GM21367 (cell line): ENCODE measurements around the gene CPNE6.

Experiments
- ATAC-seq: cut with Tn5 transposase; IDR thresholded peaks from one replicate; pipeline ENCODE4 v1.9.1; 2021; ENCODE audit not compliant: unreplicated experiment

Gene CPNE6

GRCh38 chr14:24054324-24054641, 17.1 kb upstream of the CPNE6 start:
- ATAC-seq, result no peak

- ATAC-seq, result no peak
Measured at GRCh38 chr14:24054646-24055045, 16.7 kb upstream of the CPNE6 start.

- no peak for ATAC-seq
Measured at GRCh38 chr14:24055971-24056799, 15.2 kb upstream of the CPNE6 start.

- no peak for ATAC-seq
Measured at GRCh38 chr14:24056800-24057184, 14.6 kb upstream of the CPNE6 start.

- no peak for ATAC-seq
Measured at GRCh38 chr14:24057271-24057670, 14.1 kb upstream of the CPNE6 start.

- no peak for ATAC-seq
Measured at GRCh38 chr14:24057867-24058259, 13.5 kb upstream of the CPNE6 start.

GRCh38 chr14:24058260-24058950, 13.0 kb upstream of the CPNE6 start:
- ATAC-seq, result no peak

- no peak for ATAC-seq
Measured at GRCh38 chr14:24058951-24059475, 12.3 kb upstream of the CPNE6 start.

- ATAC-seq, result no peak
Measured at GRCh38 chr14:24059841-24060388, 11.4 kb upstream of the CPNE6 start.

DNA sequence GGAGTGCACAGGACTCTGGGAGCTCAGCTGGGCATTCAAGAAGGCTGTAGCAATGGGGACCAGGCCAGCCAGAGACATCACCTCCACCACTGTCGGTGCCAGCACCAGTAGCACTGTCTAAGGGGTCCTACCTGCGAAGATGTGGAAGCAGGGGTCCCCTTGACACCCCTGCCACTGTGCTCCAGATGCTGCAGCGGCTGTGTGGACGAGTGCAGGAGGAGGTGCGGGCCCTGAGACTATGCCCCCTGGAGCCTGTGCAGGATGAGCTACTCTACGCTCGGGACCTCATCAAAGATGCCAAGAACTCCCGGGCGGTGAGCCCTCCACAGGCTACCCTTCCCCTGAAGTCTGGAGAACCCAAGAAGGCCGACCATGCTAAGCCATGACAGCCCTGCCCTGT, 10.9 kb upstream of the CPNE6 start:
- no peak for ATAC-seq

DNA sequence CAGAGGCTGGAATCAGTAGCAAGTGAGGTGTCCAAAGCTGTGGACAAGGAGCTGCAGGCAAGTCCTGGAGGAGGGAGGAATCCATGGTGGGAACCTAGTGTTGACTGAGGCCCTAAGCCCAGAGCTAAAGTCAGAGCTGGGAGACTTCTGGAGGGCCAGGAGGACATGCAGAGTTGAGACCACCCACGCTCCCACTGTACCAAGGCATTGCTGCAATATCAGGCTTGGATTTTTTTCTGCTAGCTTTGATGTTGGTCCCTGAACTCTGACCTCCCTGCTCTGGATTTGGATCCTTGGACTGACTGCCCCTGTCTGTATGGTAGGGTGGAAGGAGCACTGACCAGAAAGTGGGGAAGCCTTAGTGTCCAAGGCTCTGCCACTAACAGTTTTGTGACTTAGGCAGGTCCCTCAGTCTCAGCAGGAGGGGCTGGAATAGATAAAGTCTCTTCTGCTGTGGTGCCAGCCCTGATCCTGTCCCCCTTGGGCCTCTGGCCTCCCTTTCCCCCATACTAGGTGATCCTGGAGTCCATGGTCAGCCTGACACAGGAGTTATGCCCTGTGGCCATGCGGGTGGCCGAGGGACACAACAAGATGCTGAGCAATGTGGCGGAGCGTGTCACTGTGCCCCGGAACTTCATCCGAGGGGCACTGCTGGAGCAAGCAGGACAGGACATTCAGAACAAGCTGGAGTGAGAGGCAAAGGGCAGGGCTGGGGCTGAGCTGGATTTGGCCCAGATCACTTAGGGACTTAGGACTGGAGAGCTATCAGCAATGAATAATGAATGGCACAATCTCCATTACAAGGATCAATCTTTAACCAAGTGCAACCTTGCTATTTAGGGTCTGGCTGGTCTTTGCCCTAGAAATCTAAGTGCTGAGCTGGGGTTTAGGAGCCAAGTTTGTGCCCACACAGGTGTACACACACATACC, 10.1 kb upstream of the CPNE6 start:
- ATAC-seq, result no peak

GRCh38 chr14:24062216-24062980, 9.0 kb upstream of the CPNE6 start:
- ATAC-seq, result no peak

GRCh38 chr14:24063263-24063836, 8.0 kb upstream of the CPNE6 start:
- no peak for ATAC-seq

DNA sequence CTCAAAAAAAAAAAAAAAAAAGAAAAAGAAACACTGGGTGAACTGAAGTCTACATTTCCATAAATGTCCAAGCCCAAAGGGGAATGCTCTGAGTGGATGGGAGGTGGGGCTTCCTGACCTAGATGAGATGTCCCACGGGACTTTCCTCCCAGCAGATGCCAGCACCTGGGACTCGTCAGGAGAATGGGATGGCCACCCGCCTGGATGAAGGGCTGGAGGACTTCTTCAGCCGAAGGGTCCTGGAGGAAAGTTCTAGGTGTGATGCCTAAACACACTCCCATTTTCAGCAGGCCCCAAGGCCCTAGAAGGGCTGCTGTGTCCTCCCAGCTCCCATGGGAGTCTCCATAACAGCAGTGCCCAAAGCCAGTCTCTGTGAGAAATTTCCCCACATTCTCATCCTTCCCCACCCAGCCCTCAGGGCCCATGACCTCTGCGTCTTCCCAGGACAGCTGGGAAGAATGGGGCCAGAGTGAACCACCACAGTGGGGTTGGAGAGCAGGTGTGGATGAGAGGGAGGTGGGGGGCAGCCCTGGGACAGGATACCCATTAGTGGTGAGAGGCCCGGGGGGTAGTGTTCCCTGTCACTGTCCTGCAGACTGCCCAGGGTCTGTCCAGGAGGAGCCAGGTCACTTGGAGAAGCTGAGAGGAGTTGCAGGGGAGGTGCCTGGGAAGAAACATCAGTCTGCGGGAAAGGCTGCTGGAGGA, 7.1 kb upstream of the CPNE6 start:
- ATAC-seq, result no peak

GRCh38 chr14:24064856-24065255, 6.5 kb upstream of the CPNE6 start:
- no peak for ATAC-seq

- ATAC-seq, result no peak
Measured at GRCh38 chr14:24065408-24065807, 6.0 kb upstream of the CPNE6 start.

GRCh38 chr14:24066496-24067132, 4.7 kb upstream of the CPNE6 start:
- no peak for ATAC-seq

- ATAC-seq, result no peak
Measured at GRCh38 chr14:24067133-24068082, 4.0 kb upstream of the CPNE6 start.
